GM18517 (cell line): ENCODE measurements around the gene KCNIP3.
"Not testable (repeated sequence)": the region's sequence is repeated elsewhere in the genome, so short reads cannot be mapped to it uniquely, and the experiment has no call there.

ENCODE experiments used
- ATAC-seq: cut with Tn5 transposase; IDR thresholded peaks from one replicate; pipeline ENCODE4 v1.9.1; 2021; ENCODE audit warnings: mild to moderate bottlenecking, moderate library complexity; ENCODE audit not compliant: unreplicated experiment

The KCNIP3 gene

GRCh38 chr2:95296880-95297487 is at the start of gene KCNIP3:
Gene KCNIP3, plus strand, starts transcription at chr2:95297347. Its CDS starts 92 bp downstream, at chr2:95297439.
- ATAC-seq = no peak

- ATAC-seq = no peak
These were observed 38.9 kb upstream of the KCNIP3 start for GRCh38 chr2:95258271-95258670.

GRCh38 chr2:95260028-95261023 is 36.8 kb upstream of the KCNIP3 start:
- ATAC-seq = no peak

GRCh38 chr2:95261602-95262001 is 35.5 kb upstream of the KCNIP3 start:
- ATAC-seq = no peak

- no peak for ATAC-seq
These were observed 34.1 kb upstream of the KCNIP3 start for GRCh38 chr2:95262896-95263542.

- no peak for ATAC-seq
These were observed 32.5 kb upstream of the KCNIP3 start for GRCh38 chr2:95264624-95265023.

- no peak for ATAC-seq
These were observed 32.0 kb upstream of the KCNIP3 start for GRCh38 chr2:95265182-95265581.

GRCh38 chr2:95266781-95267430 is 30.2 kb upstream of the KCNIP3 start:
- no peak for ATAC-seq

GRCh38 chr2:95267458-95268210 is 29.5 kb upstream of the KCNIP3 start:
- no peak for ATAC-seq

GRCh38 chr2:95268211-95269035 is 28.7 kb upstream of the KCNIP3 start:
- no peak for ATAC-seq

GRCh38 chr2:95269036-95269680 is 28.0 kb upstream of the KCNIP3 start:
- ATAC-seq = no peak

- ATAC-seq = not testable (repeated sequence)
These were observed 27.4 kb upstream of the KCNIP3 start for GRCh38 chr2:95269745-95270144.

GRCh38 chr2:95270541-95271081 is 26.5 kb upstream of the KCNIP3 start:
- no peak for ATAC-seq

GRCh38 chr2:95271381-95271971 is 25.7 kb upstream of the KCNIP3 start:
- no peak for ATAC-seq

GRCh38 chr2:95272299-95272751 is 24.8 kb upstream of the KCNIP3 start:
- ATAC-seq = no peak

GRCh38 chr2:95272781-95273180 is 24.4 kb upstream of the KCNIP3 start:
- no peak for ATAC-seq

- no peak for ATAC-seq
These were observed 23.4 kb upstream of the KCNIP3 start for GRCh38 chr2:95273566-95274290.
